GM18499 (cell line): ENCODE data around the gene HS3ST4.
"Not testable (repeated sequence)": the region's sequence is repeated elsewhere in the genome, so short reads cannot be mapped to it uniquely, and the experiment has no call there.

ENCODE experiments used
- ATAC-seq: cut with Tn5 transposase; IDR thresholded peaks from one replicate; pipeline ENCODE4 v1.9.1; 2021; ENCODE audit warnings: moderate number of reproducible peaks; ENCODE audit not compliant: insufficient read depth, unreplicated experiment

HS3ST4 gene

GRCh38 chr16:25729188-25729915 is 37.6 kb downstream of the HS3ST4 start:
- no peak for ATAC-seq

- no peak for ATAC-seq
Observed at GRCh38 chr16:25730396-25730795, 38.6 kb downstream of the HS3ST4 start.

GRCh38 chr16:25734430-25735385 is 42.9 kb downstream of the HS3ST4 start:
- ATAC-seq = no peak

- no peak for ATAC-seq
Observed at GRCh38 chr16:25735645-25736044, 43.9 kb downstream of the HS3ST4 start.

GRCh38 chr16:25747160-25747758 is 55.5 kb downstream of the HS3ST4 start:
- ATAC-seq = no peak

GRCh38 chr16:25748092-25748654 is 56.4 kb downstream of the HS3ST4 start:
- ATAC-seq = no peak

- ATAC-seq = no peak
Observed at GRCh38 chr16:25750488-25751216, 58.9 kb downstream of the HS3ST4 start.

- no peak for ATAC-seq
Observed at GRCh38 chr16:25751230-25751835, 59.6 kb downstream of the HS3ST4 start.

- ATAC-seq = no peak
Observed at GRCh38 chr16:25764466-25764865, 72.7 kb downstream of the HS3ST4 start.

GRCh38 chr16:25771216-25771615 is 79.5 kb downstream of the HS3ST4 start:
- no peak for ATAC-seq

GRCh38 chr16:25771812-25772568 is 80.2 kb downstream of the HS3ST4 start:
- ATAC-seq = no peak

GRCh38 chr16:25776214-25776613 is 84.5 kb downstream of the HS3ST4 start:
- not testable (repeated sequence) for ATAC-seq

GRCh38 chr16:25783226-25783625 is 91.5 kb downstream of the HS3ST4 start:
- ATAC-seq = no peak

GRCh38 chr16:25785361-25785760 is 93.6 kb downstream of the HS3ST4 start:
- ATAC-seq = no peak

- no peak for ATAC-seq
Observed at GRCh38 chr16:25786748-25787147, 95.0 kb downstream of the HS3ST4 start.

- no peak for ATAC-seq
Observed at GRCh38 chr16:25788637-25789036, 96.9 kb downstream of the HS3ST4 start.

GRCh38 chr16:25796239-25796638 is 104.5 kb downstream of the HS3ST4 start:
- no peak for ATAC-seq

GRCh38 chr16:25798065-25798464 is 106.3 kb downstream of the HS3ST4 start:
- no peak for ATAC-seq

GRCh38 chr16:25799816-25800215 is 108.1 kb downstream of the HS3ST4 start:
- ATAC-seq = no peak
